C4-2B (cell line): ENCODE data around the gene ITPKB.

Experiments used
- ZFX ChIP-seq: fragments of 450-650 bp; IDR thresholded peaks from 2 replicates; pipeline ENCODE4 v1.6.1; 2017
- TF ChIP-seq, protein P1 (sequence below): fragments of 450-650 bp; conservative IDR thresholded peaks from 2 replicates; pipeline ENCODE4 v1.5.1; 2017; ENCODE audit warnings: mild to moderate bottlenecking

DNA sequence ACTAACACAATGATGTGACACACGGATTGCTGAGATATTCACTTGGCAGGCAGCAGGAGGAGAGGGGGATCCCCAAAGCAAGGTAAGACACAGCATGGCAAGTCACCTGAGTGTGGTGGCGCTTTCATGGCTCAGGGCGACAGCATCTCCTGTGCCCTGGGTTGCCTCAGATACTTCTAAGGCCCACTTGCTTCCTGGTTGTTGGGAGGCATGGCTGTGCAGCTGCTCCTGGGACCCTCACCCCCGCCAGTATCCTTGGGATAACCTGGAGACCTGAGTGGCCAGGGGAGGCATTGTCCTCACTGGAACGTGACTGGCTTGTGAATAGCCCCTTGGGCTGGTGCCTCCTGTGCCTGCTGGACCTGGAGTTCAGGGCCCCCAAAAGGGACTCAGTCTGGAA, 120.7 kb downstream of the ITPKB start:
- TF ChIP-seq, protein P1, sequence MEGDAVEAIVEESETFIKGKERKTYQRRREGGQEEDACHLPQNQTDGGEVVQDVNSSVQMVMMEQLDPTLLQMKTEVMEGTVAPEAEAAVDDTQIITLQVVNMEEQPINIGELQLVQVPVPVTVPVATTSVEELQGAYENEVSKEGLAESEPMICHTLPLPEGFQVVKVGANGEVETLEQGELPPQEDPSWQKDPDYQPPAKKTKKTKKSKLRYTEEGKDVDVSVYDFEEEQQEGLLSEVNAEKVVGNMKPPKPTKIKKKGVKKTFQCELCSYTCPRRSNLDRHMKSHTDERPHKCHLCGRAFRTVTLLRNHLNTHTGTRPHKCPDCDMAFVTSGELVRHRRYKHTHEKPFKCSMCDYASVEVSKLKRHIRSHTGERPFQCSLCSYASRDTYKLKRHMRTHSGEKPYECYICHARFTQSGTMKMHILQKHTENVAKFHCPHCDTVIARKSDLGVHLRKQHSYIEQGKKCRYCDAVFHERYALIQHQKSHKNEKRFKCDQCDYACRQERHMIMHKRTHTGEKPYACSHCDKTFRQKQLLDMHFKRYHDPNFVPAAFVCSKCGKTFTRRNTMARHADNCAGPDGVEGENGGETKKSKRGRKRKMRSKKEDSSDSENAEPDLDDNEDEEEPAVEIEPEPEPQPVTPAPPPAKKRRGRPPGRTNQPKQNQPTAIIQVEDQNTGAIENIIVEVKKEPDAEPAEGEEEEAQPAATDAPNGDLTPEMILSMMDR: no peak
- TF ChIP-seq ZFX: no peak
